Karpas-422 (cell line): ENCODE measurements around the gene IFT74. TPM values are rescaled to one million over a fixed set of nuclear protein-coding genes. Genes with fewer than 3 reads are reported as not detected.

ENCODE experiments used
- DNase-seq: peaks from one replicate; pipeline ENCODE4 v3.0.0-alpha.2; 2015
- H2AFZ ChIP-seq: fragments of 200-600 bp; sonication (generic); 2 replicates; pipeline ENCODE4 v1.6.1; 2014; ENCODE audit warnings: antibody characterized with exemption, low read length, mixed read lengths
- H3K27ac ChIP-seq: fragments of 200-600 bp; sonication (generic); 2 replicates; pipeline ENCODE4 v1.5.1; 2014; ENCODE audit warnings: mild to moderate bottlenecking, low read length, moderate library complexity
- H3K27me3 ChIP-seq: fragments of 200-600 bp; sonication (generic); 2 replicates; pipeline ENCODE4 v1.6.1; 2014; ENCODE audit warnings: low read length, mixed read lengths
- H3K36me3 ChIP-seq: fragments of 200-600 bp; sonication (generic); 2 replicates; pipeline ENCODE4 v1.6.1; 2014; ENCODE audit warnings: low read length, mixed read lengths; ENCODE audit not compliant: insufficient read depth
- H3K4me1 ChIP-seq: fragments of 200-600 bp; sonication (generic); 2 replicates; pipeline ENCODE4 v1.6.1; 2014; ENCODE audit warnings: mild to moderate bottlenecking, low read length, mixed read lengths
- H3K4me2 ChIP-seq: fragments of 200-600 bp; sonication (generic); 2 replicates; pipeline ENCODE4 v1.6.1; 2014; ENCODE audit warnings: low read length, low read depth, mild to moderate bottlenecking; ENCODE audit not compliant: poor library complexity, severe bottlenecking
- H3K4me3 ChIP-seq: fragments of 200-600 bp; sonication (generic); 2 replicates; pipeline ENCODE4 v1.5.1; 2014; ENCODE audit warnings: mild to moderate bottlenecking, antibody characterized with exemption, low read length, mixed read lengths
- H3K79me2 ChIP-seq: fragments of 200-600 bp; sonication (generic); 2 replicates; pipeline ENCODE4 v1.6.1; 2014; ENCODE audit warnings: mild to moderate bottlenecking, low read length, mixed read lengths
- H3K9ac ChIP-seq: fragments of 200-600 bp; sonication (generic); 2 replicates; pipeline ENCODE4 v1.6.0; 2014; ENCODE audit warnings: low read length
- H3K9me2 ChIP-seq: fragments of 200-600 bp; sonication (generic), shearing (Covaris generic); replicated peaks from 2 replicates; pipeline ENCODE4 v1.6.0; 2014; ENCODE audit warnings: mild to moderate bottlenecking, low read length, moderate library complexity; ENCODE audit not compliant: insufficient read depth
- H3K9me3 ChIP-seq: fragments of 300-700, 200-600 bp; sonication (generic); 2 replicates; pipeline ENCODE4 v1.6.1; 2014; ENCODE audit warnings: low read length, mixed read lengths
- H4K20me1 ChIP-seq: fragments of 200-600 bp; sonication (generic); 2 replicates; pipeline ENCODE4 v1.6.1; 2014; ENCODE audit warnings: mild to moderate bottlenecking, antibody characterized with exemption, low read length, low read depth; ENCODE audit not compliant: insufficient read depth
- total RNA-seq: library from RNA; depleted of rRNA; stranded (reverse); fragments of >200 nt; shearing (Covaris generic); gene quantifications from 2 replicates; pipeline ENCODE4 v1.2.3, GENCODE V29; 2014; ENCODE audit warnings: low replicate concordance

Gene IFT74
- total RNA-seq, 1 experiment from 2014 or later = 29.3 TPM

GRCh38 chr9:26983340-26983739 lies 27.1 kb downstream of the IFT74 start:
- no peak for DNase-seq
- Histone ChIP-seq H3K9ac (no peak overlapping the region), H3K27ac (no peak overlapping the region), H3K4me3 (no peak overlapping the region), H3K79me2 (0 out of 2 replicates have a peak, but pooled peaks cover 5% of the 10 kb centered on the region), H3K9me3 (no peaks in the 10 kb centered on the region), H3K36me3 (peaks cover 18% of the 10 kb centered on the region), H3K4me2 (no peak overlapping the region), H2AFZ (no peak overlapping the region), H3K4me1 (0 out of 2 replicates have a peak, but pooled peaks cover 3% of the 10 kb centered on the region), H3K27me3 (no peaks in the 10 kb centered on the region), H4K20me1 (no peaks in the 10 kb centered on the region), H3K9me2 (no peaks in the 10 kb centered on the region)

DNA sequence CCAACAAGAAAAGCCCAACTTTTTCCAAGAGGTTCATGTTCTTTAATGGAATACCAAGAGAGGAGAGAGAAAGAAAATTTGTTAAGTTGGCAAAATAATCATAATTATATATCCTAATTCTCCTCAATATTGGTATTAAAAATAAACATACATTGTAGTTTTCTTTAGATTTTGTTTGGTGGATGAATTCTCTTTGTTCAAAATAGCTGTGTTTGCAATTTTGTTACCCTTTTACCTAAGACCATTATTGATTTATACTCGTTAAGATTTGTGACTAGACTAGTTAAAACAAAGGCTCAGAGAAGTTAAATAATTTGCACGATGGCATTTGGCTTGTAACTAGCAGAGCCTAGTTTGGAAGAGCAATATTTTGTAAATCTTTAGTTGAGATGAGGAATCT lies 39.6 kb downstream of the IFT74 start:
- H3K4me3 ChIP-seq = no peak overlapping the region
- no peaks in the 10 kb centered on the region for H3K79me2 ChIP-seq
- no peak overlapping the region for H3K9ac ChIP-seq
- no peak overlapping the region for H2AFZ ChIP-seq
- H3K27me3 ChIP-seq = no peaks in the 10 kb centered on the region
- no peaks in the 10 kb centered on the region for H3K9me2 ChIP-seq
- no peaks in the 10 kb centered on the region for H3K9me3 ChIP-seq
- no peak overlapping the region for H3K27ac ChIP-seq
- peaks cover 2% of the 10 kb centered on the region; the same call in 1 of the 2 replicates for H3K4me1 ChIP-seq
- no peak overlapping the region for H3K4me2 ChIP-seq
- H3K36me3 ChIP-seq = peaks cover 5% of the 10 kb centered on the region; the same call in 1 of the 2 replicates
- H4K20me1 ChIP-seq = no peaks in the 10 kb centered on the region
- DNase-seq = no peak

DNA sequence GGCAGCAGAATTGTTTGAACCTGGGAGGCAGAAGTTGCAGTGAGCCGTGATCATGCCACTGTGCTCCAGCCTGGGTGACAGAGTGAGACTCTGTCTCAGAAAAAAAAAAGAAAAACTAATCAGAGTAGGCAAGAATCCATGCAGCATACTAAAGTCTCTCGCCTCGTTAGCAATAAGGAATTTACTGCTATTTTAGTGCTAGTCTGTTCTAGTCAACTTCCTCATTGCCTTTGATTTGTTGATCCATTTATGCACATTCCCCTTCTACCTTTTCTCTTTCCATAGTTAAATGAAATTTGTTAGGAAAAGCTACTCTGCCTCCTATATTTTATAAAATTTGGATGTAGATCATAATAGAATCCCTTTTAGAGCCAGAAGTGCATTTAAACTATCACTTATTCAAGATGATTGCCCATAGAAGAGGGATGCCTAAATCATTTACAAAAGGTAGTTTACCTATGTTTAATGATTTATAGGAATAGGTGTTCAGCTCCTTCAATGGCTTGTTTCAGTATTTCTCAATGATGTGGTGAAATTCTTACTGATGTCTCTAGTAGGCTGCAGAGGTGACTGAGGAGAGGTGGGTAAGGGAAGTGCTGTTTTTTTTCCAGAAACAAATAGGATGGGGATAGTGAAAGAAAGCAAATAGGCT lies 47.3 kb downstream of the IFT74 start:
- Histone ChIP-seq H3K9ac (no peak overlapping the region), H3K9me3 (no peaks in the 10 kb centered on the region), H3K9me2 (no peaks in the 10 kb centered on the region), H3K4me1 (peaks cover 2% of the 10 kb centered on the region; the same call in 1 of the 2 replicates), H3K4me3 (no peak overlapping the region), H4K20me1 (no peaks in the 10 kb centered on the region), H3K36me3 (no peaks in the 10 kb centered on the region), H2AFZ (no peak overlapping the region), H3K27me3 (no peaks in the 10 kb centered on the region), H3K4me2 (no peak overlapping the region), H3K27ac (no peak overlapping the region), H3K79me2 (no peaks in the 10 kb centered on the region)
- DNase-seq = no peak

DNA sequence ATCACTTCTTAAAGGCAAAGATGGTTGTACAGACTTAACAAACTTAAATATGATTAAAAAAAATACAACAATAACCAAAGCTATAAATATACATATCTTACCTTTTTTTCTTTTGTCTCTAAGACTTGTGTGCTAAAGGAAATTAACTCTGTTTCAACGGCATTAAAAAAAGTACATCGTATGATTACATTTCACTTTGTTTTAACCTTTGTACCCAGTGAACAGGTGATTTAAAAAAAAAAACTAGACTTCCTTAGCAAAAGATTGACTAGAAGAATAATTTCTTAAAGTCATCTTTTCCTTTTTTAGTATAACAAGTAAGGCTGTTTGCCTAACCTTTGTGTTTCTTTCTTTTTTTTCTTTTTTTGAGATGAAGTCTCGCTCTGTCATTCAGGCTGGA lies 49.3 kb downstream of the IFT74 start, which contains the start of gene LRRC19:
TSS of gene LRRC19 (minus strand) at position 182 of the 400 bp plus-strand sequence. CDS start 5,978 bp downstream, outside the sequence.
- Histone ChIP-seq H3K36me3 (no peaks in the 10 kb centered on the region), H2AFZ (no peak within 1 kb of the TSS), H4K20me1 (no peaks in the 10 kb centered on the region), H3K79me2 (no peaks in the 10 kb centered on the region), H3K4me2 (no peak within 1 kb of the TSS), H3K9me2 (no peaks in the 10 kb centered on the region), H3K4me3 (no peak within 1 kb of the TSS), H3K27me3 (no peaks in the 10 kb centered on the region), H3K27ac (no peak within 1 kb of the TSS), H3K4me1 (no peaks in the 10 kb centered on the region), H3K9ac (no peak within 1 kb of the TSS), H3K9me3 (no peaks in the 10 kb centered on the region)
- DNase-seq = no peak

DNA sequence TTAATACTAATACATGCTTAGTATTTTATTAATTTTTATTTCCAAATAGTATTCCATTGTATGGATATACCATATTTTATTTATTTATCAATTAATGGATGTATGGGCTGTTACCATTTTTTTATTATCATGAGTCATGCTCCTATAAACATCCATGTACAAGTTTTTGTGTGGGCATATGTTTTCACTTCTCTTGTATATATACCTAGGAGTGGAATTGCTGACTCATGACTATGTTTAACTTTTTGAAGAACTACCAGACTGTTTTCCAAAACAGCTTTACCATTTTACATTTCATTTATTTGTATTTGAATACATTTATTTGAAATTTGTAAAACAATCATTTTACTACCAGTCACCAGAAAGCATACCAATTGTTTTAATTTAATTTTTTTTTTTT lies 63.4 kb downstream of the IFT74 start:
- Histone ChIP-seq H3K27me3 (no peaks in the 10 kb centered on the region), H3K4me2 (no peak overlapping the region), H3K4me1 (no peaks in the 10 kb centered on the region), H3K9me3 (no peaks in the 10 kb centered on the region), H2AFZ (no peak overlapping the region), H3K9me2 (0 out of 2 replicates have a peak, but pooled peaks cover 2% of the 10 kb centered on the region), H3K27ac (no peak overlapping the region), H3K4me3 (no peak overlapping the region), H3K79me2 (no peaks in the 10 kb centered on the region), H3K36me3 (peaks cover 45% of the 10 kb centered on the region), H4K20me1 (no peaks in the 10 kb centered on the region), H3K9ac (no peak overlapping the region)
- no peak for DNase-seq

- Histone ChIP-seq H3K9ac (no peak overlapping the region), H3K36me3 (peaks cover 39% of the 10 kb centered on the region), H3K4me1 (no peaks in the 10 kb centered on the region), H3K79me2 (no peaks in the 10 kb centered on the region), H2AFZ (no peak overlapping the region), H3K4me3 (no peak overlapping the region), H4K20me1 (no peaks in the 10 kb centered on the region), H3K9me2 (0 out of 2 replicates have a peak, but pooled peaks cover 2% of the 10 kb centered on the region), H3K4me2 (no peak overlapping the region), H3K27me3 (no peaks in the 10 kb centered on the region), H3K9me3 (no peaks in the 10 kb centered on the region), H3K27ac (no peak overlapping the region)
- no peak for DNase-seq
Measured at GRCh38 chr9:27022920-27023319, 66.7 kb downstream of the IFT74 start.

DNA sequence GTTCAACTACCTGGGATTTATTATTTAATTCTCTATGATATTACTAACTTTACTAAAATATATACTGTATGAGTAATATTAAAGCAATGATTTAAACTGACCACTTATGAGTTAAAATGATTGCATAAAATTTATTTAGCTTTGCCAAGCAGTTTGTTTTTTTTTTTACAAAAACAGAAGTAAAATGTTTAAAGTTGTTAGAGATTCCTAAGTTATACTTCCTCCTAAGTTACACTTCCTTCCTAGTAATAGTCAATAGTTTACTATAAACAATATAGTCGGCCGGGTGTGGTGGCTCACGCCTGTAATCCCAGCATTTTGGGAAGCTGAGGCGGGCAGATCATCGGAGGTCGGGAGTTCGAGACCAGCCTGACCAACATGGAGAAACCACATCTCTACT lies 73.0 kb downstream of the IFT74 start:
- Histone ChIP-seq H3K79me2 (no peaks in the 10 kb centered on the region), H2AFZ (no peak overlapping the region), H3K36me3 (peaks cover 8% of the 10 kb centered on the region), H3K4me3 (no peak overlapping the region), H3K9ac (no peak overlapping the region), H3K9me3 (no peaks in the 10 kb centered on the region), H3K27me3 (no peaks in the 10 kb centered on the region), H3K9me2 (no peaks in the 10 kb centered on the region), H3K4me2 (no peak overlapping the region), H4K20me1 (no peaks in the 10 kb centered on the region), H3K4me1 (peaks cover 6% of the 10 kb centered on the region), H3K27ac (no peak overlapping the region)
- no peak for DNase-seq

DNA sequence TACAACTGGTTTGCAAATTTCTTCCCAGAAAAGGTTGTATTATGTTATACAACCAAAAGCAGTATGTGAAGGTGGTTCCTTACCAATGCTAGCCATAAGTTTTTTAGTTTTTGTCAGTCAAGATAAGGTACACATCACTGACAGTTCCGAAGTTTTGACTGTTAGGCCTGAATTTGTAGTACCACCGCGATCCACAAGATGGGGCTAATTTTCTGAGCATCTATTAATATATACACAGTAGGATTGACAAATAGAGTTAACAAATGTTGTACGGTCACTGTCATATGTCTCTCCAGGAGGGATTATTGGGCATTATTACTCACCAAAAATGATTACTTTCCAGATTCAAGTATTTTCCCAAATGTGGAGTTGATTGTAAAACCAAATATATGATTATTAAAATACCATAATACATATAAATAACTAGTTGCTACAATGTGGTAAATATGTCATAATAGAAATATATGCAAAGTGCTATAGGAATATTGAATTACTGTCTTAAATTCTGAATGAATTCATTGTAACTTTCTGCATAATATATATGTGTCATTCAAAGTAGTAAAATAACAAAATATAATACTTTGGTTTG lies 77.7 kb downstream of the IFT74 start:
- Histone ChIP-seq H3K27me3 (no peaks in the 10 kb centered on the region), H3K9ac (no peak overlapping the region), H3K27ac (no peak overlapping the region), H2AFZ (no peak overlapping the region), H3K4me1 (peaks cover 6% of the 10 kb centered on the region), H3K9me3 (no peaks in the 10 kb centered on the region), H3K79me2 (no peaks in the 10 kb centered on the region), H3K36me3 (no peaks in the 10 kb centered on the region), H4K20me1 (no peaks in the 10 kb centered on the region), H3K4me3 (no peak overlapping the region), H3K9me2 (no peaks in the 10 kb centered on the region), H3K4me2 (no peak overlapping the region)
- peak; percentile 84 for DNase-seq
